ENCODE data around the gene CRIM1.

The CRIM1 gene

GRCh38 chr2:36549165-36549574, 193.6 kb downstream of the CRIM1 start:
- DNase-seq (ENCODE audit: low read depth in 2 of 2, low spot score in 1 of 2), result no peak

- DNase-seq (ENCODE audit: low read depth in 2 of 2, low spot score in 1 of 2), result no peak
Measured at GRCh38 chr2:36550006-36550405, 194.4 kb downstream of the CRIM1 start.

DNA sequence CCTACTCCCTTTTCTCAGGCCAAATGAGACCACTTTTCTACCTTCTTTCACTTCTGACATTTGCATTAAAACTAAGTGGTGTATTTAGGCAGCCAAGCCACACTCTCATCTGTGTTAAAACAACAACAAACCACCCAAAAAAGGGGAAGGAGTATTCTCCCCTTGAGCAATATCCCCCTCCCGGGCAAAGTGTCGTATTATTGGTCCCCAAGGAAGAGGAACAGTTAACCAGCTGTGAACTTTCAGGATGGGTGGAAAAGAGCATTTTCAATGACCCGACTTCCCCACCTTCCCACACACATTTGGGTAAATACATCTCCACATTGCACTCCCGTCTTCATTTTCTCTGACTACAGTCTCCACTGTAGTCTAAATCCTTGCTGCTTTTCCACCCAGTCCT, 198.1 kb downstream of the CRIM1 start:
- no peak for DNase-seq (ENCODE audit: low read depth in 2 of 2, low spot score in 1 of 2)

DNA sequence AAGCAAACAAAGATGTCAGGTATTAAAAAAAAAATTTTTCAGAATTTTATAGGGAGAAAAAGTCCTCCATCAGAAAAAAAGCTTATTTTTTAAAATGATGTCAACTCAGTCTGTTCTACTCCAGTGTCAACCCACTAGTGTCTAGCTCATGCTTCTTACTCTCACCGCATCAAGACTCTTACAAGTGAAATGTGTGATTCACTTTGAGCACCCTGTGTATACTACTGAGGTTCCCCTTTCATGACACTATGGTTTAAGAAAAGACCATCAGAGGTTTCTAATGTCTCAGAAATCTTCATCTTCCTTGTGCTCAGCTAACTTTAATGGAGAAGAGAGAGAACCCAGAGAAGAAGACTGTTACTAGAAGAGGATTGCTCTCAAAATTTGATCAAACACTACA, 199.0 kb downstream of the CRIM1 start:
- no peak for DNase-seq (ENCODE audit: low read depth in 2 of 2, low spot score in 1 of 2)

DNA sequence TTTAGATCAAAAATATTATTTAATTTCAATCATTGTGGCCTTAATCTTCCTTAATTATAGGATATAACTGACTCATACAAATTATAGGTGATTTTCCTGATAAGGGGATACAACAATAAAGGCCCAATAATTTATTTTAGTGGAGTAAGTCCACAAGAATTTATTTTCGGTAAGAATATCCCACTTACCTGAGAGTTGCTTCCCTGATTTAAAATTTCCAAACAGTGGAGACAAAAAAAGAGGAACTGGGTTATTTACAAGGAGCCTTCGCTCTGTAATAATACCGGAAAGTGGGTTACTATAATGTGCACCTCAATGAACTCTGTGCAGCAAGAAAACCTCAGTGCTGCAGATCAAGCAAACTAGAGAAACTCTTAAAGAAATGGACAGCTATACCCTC, 200.2 kb downstream of the CRIM1 start:
- DNase-seq (ENCODE audit: low read depth in 2 of 2, low spot score in 1 of 2), result no peak

DNA sequence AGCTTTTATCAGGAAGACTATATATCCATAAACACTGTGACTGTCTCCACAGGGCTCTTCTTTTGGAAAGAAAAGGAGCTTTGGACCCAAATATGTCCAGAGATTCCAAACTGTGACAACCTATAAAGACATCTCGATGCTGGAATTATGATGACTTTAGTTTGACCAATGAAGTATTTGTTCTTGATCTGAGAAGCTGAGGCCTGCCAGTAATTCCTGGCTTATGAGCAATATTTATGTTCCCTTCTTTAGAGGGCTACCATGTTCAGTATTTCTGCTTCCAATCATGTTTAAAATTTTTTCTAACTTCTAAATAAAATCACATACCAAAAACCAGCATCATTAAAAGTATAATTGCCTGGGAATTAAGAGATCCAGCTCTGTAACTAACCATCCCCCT, 201.3 kb downstream of the CRIM1 start:
- DNase-seq (ENCODE audit: low read depth in 2 of 2, low spot score in 1 of 2), result no peak

DNA sequence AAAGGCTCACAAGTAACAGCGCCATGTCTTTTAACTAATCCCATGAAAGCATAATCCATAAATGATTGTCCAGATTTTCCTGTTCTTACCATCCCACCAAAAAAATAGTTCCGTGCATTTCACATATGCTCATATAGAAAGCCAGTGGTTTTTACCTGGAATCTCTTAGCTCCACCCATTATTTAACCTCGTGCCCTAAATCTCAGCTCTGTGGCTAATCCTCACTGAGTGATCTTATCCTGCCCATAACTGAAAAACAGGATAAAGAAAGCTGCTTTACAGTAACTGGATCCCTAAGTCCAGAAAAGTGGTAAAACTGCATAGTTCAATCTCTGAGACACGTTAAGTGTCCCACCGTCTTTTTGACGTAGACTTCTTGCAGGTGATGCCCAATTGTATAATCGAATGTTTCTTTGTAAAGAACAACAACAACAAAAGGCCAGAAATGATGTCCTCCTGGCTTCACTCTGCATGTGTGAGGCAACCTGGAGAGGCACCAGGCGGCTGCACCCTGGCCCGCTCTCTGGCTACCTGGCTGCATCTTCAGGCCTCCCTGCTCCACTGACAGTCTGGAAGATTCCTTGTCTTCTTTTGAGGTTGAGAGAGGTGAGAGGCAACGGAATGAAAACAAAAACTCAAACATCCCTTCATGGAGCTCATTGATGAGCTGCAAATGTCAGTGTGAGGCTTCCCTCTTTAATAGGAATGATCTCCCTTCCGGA, 203.8 kb downstream of the CRIM1 start:
- no peak for DNase-seq (ENCODE audit: low read depth in 2 of 2, low spot score in 1 of 2)

GRCh38 chr2:36560726-36561125, 205.1 kb downstream of the CRIM1 start:
- no peak for DNase-seq (ENCODE audit: low read depth in 2 of 2, low spot score in 1 of 2)

DNA sequence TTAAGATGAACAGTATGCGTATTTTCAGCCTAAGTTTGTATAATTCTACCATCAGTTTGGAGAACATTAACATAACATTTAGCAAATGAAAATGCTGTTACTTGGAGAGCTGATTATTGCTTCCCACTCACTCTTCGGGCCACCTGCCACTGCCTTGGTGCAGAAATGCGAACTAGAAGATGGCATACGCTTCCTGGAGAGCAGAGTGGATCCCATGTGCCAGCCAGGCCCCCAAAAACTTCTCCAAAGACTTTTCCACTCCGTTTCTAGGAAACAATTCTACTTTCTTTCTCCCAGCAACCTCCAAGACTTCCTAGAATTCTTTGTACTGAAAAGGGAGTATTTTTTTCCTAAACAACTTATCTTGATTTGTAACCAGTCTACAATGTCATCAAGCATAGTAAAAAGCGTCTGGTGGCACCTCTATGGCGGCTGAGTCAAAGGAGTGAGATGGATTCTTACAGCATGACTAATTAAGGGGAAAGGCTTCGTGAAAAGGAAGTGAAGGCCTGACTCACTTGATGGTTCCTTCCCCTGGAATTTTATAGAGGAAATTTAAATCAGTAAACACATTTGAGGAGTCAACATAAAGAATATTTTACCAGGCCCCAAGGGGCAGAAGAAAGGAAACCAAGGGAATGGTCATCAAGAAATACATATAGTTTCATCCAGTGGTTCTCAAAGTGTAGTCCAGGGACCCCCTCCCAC, 205.8 kb downstream of the CRIM1 start:
- DNase-seq (ENCODE audit: low read depth in 2 of 2, low spot score in 1 of 2), result no peak

DNA sequence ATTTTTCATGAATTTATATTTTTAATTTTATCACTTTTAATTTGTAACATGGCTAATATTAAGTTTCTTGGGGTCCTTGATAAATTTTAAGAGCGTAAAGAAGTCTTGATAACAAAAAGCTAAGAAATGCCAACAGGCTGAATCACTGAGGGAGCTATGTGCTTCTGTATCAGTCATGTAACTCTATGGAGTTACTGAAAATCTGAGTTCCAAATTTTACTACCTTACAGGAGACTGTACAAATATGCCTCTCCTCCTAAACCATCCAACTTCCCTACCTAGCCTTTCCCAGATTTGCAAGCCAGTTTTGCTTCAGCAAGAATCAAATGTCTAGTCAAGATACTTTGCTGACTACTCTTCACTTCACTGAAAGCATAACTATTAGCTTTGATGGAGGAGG, 206.7 kb downstream of the CRIM1 start:
- DNase-seq (ENCODE audit: low read depth in 2 of 2, low spot score in 1 of 2), result no peak

DNA sequence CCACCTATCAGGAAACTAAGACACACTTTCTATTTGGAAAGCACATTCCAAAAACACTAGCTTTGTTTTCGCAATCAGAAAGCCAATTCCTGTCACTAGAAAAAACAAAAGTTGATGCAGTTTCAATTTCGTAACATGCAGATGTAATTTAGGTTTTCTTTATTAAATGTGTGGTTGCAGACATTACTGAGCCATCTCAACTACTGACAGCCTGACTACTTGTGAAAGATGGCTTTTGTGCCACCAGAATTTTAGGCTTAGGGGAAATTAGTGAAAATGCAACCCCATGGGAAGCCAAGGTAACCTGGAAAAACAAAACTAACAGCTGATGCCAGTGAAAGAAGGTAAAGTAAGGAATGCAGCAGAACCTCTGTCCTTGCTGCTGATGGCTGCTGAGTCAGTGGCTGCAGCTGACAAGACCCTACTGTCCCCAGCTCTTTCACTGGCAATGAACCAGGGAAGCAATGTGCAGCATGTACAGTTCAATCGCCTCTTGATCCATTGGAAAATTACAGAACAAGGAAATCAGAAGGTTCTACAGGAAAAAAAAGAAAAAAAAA, 207.5 kb downstream of the CRIM1 start:
- no peak for DNase-seq (ENCODE audit: low read depth in 2 of 2, low spot score in 1 of 2)

DNA sequence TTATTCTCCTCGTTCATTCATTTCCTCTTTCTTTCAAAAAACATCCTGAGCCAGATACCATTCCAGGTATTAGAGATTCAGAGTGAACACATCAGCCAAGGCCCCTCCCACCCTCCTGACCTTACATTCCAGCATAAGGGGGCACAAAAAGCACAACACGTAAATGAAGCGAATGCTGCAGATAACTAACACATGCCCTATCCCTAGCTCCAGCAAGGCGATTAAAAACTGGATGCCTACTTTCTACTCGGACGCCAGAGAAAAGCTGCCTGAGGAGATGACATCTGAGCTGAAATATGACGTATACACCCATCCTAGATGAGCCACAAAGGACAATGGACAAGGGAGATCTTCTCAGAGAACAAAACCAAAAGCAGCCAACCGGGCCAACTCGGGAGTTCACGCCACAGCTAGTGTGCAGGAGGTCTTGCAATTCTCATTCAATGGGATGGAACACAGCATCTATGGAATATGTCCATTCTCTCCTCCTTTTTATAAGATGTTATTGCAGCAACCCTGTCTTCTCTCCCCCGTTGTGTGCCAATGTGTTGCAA, 208.9 kb downstream of the CRIM1 start:
- DNase-seq (ENCODE audit: low read depth in 2 of 2, low spot score in 1 of 2), result no peak

- no peak for DNase-seq (ENCODE audit: low read depth in 2 of 2, low spot score in 1 of 2)
Measured at GRCh38 chr2:36565712-36566111, 210.1 kb downstream of the CRIM1 start.

GRCh38 chr2:36566887-36567286, 211.3 kb downstream of the CRIM1 start:
- no peak for DNase-seq (ENCODE audit: low read depth in 2 of 2, low spot score in 1 of 2)

DNA sequence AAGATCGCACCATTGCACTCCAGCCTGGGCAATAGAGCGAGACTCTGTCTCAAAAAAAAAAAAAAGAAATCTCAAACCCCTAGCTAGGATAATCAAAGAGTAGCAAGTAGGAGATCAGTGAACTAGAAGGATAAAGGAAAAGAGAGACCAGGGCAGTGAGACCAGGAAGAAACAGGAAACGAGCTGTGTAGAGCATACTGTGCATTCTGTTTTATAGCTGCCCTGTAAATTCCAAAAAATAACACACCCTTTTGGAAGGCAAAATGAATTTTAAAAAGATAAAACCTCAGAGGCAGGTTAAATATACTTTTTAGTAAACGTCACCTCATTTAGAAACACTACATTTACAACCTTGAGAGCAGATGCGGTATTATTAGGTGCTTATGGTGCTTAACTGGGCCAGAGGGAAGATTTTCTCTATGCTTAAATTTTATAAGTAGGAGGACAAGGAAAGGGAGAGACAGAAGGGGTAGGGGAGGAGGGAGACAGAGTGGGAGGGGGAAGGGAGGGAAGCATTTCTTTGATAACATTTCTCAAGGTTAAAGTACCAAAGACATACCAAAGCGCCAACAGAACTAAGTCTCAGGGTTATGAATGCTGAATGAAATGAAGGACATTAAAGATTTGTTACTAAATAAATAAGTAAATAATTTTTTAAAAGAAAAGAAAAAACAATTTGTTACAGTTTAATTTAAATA, 212.3 kb downstream of the CRIM1 start:
- no peak for DNase-seq (ENCODE audit: low read depth in 2 of 2, low spot score in 1 of 2)

DNA sequence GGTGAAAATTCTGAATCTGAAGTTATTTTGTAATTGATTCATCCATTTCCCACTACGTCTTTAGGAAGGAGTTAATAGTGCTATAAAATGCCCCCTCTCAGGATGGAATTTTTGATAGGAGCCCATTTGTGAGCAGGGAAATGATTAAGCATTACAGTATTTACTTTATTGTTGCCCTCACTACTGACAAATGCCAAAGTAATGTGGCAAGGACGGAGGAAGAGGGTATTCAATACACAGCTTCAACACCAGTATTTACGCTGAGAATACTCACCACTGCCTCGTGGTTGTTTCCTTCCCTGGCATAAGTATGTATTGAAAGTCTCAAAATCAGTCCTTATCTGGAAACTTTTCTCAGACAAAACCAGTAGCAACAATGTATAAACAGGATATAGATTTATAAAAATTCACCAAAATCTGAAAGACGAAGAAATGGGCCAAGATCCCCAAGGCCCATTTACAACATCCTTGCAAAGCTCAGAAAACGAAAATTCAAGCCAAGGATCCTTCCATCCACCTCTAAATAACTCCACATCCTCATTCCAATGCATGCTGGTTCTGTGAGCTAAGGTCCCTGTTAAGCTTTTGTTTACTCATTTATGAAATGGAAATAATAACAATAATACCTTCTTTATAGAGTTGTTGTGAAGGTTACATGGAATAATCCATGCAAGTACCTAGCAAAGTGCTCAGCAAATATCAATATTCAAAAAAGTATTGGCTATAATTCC, 213.1 kb downstream of the CRIM1 start:
- DNase-seq (ENCODE audit: low read depth in 2 of 2, low spot score in 1 of 2), result no peak

GRCh38 chr2:36569267-36569856, 213.8 kb downstream of the CRIM1 start:
- no peak for DNase-seq (ENCODE audit: low read depth in 2 of 2, low spot score in 1 of 2)

- DNase-seq (ENCODE audit: low read depth in 2 of 2, low spot score in 1 of 2), result no peak
Measured at GRCh38 chr2:36570416-36570815, 214.8 kb downstream of the CRIM1 start.

DNA sequence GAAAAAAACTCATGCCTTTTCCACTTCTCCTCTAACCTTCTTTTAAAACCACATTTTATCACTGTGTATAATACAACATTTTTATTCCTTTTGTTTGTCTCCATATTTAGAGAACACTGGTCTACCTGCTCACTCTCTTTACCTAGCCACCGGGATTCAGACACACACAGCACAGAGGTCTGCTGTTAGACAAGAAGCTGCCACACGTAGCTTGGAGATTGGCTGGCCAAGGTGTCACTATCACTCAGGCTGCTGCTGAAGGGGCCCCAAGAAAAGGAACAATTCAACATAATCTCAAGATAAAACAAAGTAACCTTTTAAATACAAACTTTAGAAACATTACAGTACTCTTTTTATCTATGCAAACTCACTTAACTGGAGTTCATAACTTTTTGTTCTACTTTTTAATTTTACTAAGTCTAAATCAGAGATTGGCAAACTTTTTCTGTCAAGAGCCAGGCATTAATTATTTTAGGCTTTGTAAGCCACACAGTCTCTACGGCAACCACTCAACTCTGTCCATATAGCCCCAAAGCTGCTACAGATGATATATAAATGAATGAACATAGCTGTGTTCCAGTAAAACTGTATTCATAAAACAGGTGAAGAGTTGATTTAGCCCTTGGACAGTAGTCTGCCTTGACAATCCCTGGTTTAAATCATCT, 216.6 kb downstream of the CRIM1 start:
- DNase-seq (ENCODE audit: low read depth in 2 of 2, low spot score in 1 of 2), result no peak

DNA sequence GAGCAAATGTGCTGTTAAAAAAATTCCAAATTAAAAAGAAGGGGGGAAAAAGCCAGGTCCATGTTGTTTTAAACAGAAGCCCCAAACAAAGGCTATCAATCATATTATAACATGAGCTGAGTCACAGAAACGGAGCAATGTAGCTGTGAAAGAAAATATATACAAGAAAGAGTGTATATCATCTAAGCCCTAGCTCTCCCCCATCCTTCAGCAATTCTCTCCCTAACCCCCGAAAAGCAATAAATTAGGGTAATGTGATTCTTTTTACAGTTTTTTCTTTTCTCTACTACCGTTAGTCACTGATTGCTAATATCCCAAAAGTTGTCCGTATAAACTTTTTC, 217.1 kb downstream of the CRIM1 start:
- no peak for DNase-seq (ENCODE audit: low read depth in 2 of 2, low spot score in 1 of 2)
